Gastroesophageal sphincter (tissue), 4 donors: Measurements from ENCODE around the gene AP3D1. TPM values are rescaled to one million over a fixed set of nuclear protein-coding genes. Genes with fewer than 3 reads are reported as not detected.

Source experiments
- ATAC-seq: fragments of 150-250 bp; one replicate; pipeline ENCODE4 v1.9.1; 2016; ENCODE audit warnings: mild to moderate bottlenecking, moderate library complexity
- H3K27ac ChIP-seq, 4 donors: fragments of 200-600 bp; sonication (generic) in 3 of 4; 1 replicate in 3 of 4; 2 replicates in 1 of 4; pipeline ENCODE4 v1.5.1; 2016 to 2019
- H3K27me3 ChIP-seq: fragments of 200-600 bp; sonication (generic); one replicate; pipeline ENCODE4 v1.5.1; 2019
- H3K36me3 ChIP-seq, 2 donors: fragments of 200-600 bp; sonication (generic); one replicate each; pipeline ENCODE4 v1.5.1; 2019; ENCODE audit warnings: control low read depth in 1 of 2
- H3K4me1 ChIP-seq, 3 donors: fragments of 200-600 bp; sonication (generic); 1 replicate in 2 of 3; 2 replicates in 1 of 3; pipeline ENCODE4 v1.5.1; 2016 to 2019; ENCODE audit warnings: control low read depth in 2 of 3
- H3K4me3 ChIP-seq, 2 donors: fragments of 200-600 bp; sonication (generic); one replicate each; pipeline ENCODE4 v1.5.1; 2019; ENCODE audit warnings: mild to moderate bottlenecking in 1 of 2, moderate library complexity in 1 of 2
- H3K9me3 ChIP-seq, 3 donors: fragments of 200-600 bp; sonication (generic); one replicate each; pipeline ENCODE4 v1.5.1; 2017 to 2019; ENCODE audit warnings: control low read depth in 2 of 3
- EP300 ChIP-seq: sonication (generic); formaldehyde crosslinking; IDR thresholded peaks from one replicate; pipeline ENCODE4 v1.6.1; 2017; ENCODE audit warnings: antibody characterized with exemption, mild to moderate bottlenecking
- POLR2A ChIP-seq, 2 donors: fragments of 450-650 bp; IDR thresholded peaks; one replicate each; pipeline ENCODE4 v1.6.1; 2017; ENCODE audit warnings: antibody characterized with exemption in 2 of 2, mild to moderate bottlenecking in 2 of 2, moderate library complexity in 1 of 2
- POLR2AphosphoS5 ChIP-seq: sonication (generic); formaldehyde crosslinking; IDR thresholded peaks from one replicate; pipeline ENCODE4 v1.6.1; 2017; ENCODE audit warnings: antibody characterized with exemption
- WGBS, 2 donors: methylation state at CpG; one replicate each; pipeline ENCODE4 v1.1.5; 2018; ENCODE audit warnings: low coverage in 1 of 2; 5-methylcytosine and 5-hydroxymethylcytosine counted together
- total RNA-seq, 4 donors: library from RNA; depleted of rRNA; stranded (reverse); fragments of >200 nt; gene quantifications; one replicate each; pipeline ENCODE4 v1.1.0, GENCODE V29; 2016
- TF ChIP-seq, protein P1 (sequence below), 4 experiments: fragments of 200-600 bp in 2 of 4; fragments of 450-650 bp in 2 of 4; sonication (generic) in 1 of 4; IDR thresholded peaks; one replicate each; pipeline ENCODE4 v1.5.1; 2017 to 2019; ENCODE audit warnings: antibody characterized with exemption in 4 of 4, mild to moderate bottlenecking in 2 of 4, moderate library complexity in 2 of 4

Gene AP3D1
- total RNA-seq, 4 donors from 2014 or later = 69.9 to 132 (median 73.8) TPM

DNA sequence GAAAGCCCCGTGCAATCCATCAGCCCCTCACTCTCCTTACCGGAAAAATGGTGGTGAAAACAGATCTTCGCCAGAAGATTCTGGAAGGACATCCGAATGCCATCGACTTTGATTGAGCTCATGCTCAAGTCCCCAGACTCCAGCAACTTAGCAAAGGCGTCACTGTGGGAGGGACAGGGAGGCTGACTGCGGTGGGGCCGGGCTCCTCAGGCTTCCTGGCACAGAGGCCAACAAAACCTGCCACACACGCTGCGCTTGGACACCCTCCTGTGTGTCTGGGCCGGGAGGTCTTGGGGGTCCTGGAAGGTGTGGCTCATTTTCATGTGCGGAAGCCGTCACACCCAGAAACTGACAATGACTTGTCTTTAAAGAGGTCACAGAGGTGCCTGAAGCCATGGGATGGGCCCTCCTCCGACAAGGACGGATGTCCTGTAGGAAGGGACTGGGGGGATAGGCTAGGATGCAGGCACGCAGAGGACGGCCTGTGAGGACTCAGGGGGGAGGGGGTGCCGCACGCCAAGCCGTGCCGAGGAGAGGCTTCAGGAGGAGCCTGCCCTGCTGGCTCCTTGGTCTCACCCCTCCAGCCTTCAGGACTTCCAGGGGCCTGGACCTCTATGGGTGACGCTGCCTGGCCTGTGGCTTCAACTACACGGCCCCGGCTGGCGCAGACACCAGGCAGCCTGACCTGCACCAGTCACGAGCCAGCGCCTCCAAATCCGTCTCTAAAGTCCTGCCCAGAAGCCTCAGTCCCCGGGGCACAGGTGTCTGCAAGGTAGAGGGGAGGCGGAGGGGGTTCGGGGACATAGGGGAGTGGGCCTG, 42.1 kb downstream of the AP3D1 start:
- ATAC-seq = no peak
- no peak overlapping the region for H3K27ac ChIP-seq
- peaks cover 0 to 96% of the 10 kb centered on the region in 2 donors for H3K36me3 ChIP-seq
- H3K4me3 ChIP-seq = no peak overlapping the region
- peaks cover 0 to 10% (median 0%) of the 10 kb centered on the region in 3 donors for H3K9me3 ChIP-seq
- TF ChIP-seq POLR2AphosphoS5 (no peak), POLR2A (IDR thresholded peaks at IDR 0.05) (no peak), EP300 (no peak)
- TF ChIP-seq, protein P1, sequence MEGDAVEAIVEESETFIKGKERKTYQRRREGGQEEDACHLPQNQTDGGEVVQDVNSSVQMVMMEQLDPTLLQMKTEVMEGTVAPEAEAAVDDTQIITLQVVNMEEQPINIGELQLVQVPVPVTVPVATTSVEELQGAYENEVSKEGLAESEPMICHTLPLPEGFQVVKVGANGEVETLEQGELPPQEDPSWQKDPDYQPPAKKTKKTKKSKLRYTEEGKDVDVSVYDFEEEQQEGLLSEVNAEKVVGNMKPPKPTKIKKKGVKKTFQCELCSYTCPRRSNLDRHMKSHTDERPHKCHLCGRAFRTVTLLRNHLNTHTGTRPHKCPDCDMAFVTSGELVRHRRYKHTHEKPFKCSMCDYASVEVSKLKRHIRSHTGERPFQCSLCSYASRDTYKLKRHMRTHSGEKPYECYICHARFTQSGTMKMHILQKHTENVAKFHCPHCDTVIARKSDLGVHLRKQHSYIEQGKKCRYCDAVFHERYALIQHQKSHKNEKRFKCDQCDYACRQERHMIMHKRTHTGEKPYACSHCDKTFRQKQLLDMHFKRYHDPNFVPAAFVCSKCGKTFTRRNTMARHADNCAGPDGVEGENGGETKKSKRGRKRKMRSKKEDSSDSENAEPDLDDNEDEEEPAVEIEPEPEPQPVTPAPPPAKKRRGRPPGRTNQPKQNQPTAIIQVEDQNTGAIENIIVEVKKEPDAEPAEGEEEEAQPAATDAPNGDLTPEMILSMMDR (IDR thresholded peaks at IDR 0.05) = no peak
- 76 to 80% methylated on average over 6 to 13 of the region's 31 CpGs for WGBS, 2 donors
- no peaks in the 10 kb centered on the region for H3K4me1 ChIP-seq
- H3K27me3 ChIP-seq = no peaks in the 10 kb centered on the region

DNA sequence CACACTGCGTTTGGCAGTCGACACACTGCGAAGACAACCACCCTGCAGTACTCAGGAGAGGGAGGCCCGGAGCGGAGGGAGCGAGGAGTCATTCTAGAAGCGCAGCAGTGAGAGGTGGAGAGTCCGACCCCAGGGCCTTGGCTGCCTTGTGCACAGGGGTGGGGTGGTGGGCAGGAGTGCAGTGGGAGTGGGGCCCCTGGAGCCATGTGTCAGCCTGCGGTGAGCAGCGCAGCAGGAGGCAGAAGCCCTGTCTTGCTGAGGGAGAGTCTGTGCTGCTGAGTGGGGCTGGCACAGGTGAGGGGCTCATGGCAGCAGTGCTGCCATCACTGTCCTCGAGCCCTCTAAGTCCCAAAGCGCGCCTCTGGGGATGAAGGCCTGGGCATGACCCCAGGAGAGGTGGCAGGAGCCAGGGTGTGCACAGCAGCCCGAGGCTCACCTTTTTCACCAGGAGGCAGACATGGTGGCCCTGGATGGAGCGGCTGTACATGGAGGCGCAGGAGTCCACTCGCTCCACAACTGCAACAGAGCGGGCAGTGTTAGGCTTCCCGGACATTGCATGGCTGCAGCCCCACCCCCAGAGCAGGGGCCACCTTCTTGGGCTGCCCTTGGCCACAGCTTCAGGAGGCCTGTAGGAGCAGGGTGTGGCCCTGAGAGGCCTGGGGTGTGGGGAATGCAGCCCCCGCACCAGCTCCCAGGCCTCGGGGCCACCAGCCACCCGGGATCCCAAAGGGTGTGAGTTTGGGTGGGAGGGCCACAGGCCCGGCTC, 42.9 kb downstream of the AP3D1 start:
- TF ChIP-seq, protein P1 (IDR thresholded peaks at IDR 0.05) = no peak
- no peak for TF ChIP-seq POLR2A (IDR thresholded peaks at IDR 0.05)
- TF ChIP-seq POLR2AphosphoS5 = no peak
- TF ChIP-seq EP300 = no peak
- Histone ChIP-seq H3K4me3 (no peak overlapping the region), H3K27me3 (no peaks in the 10 kb centered on the region), H3K27ac (no peak overlapping the region), H3K4me1 (no peaks in the 10 kb centered on the region), H3K36me3 (peaks cover 0 to 90% of the 10 kb centered on the region in 2 donors), H3K9me3 (peaks cover 0 to 10% (median 0%) of the 10 kb centered on the region in 3 donors)
- WGBS, 2 donors = 87 to 92% methylated on average over 4 to 12 of the region's 23 CpGs
- ATAC-seq = no peak

GRCh38 chr19:2103045-2103707, 48.2 kb downstream of the AP3D1 start:
- no peak overlapping the region for H3K27ac ChIP-seq
- peaks cover 0 to 84% of the 10 kb centered on the region in 2 donors for H3K36me3 ChIP-seq
- TF ChIP-seq POLR2AphosphoS5 (no peak), POLR2A (IDR thresholded peaks at IDR 0.05) (no peak), EP300 (no peak)
- TF ChIP-seq, protein P1 (IDR thresholded peaks at IDR 0.05) = no peak
- no peaks in the 10 kb centered on the region for H3K27me3 ChIP-seq
- no peak overlapping the region for H3K4me3 ChIP-seq
- ATAC-seq = no peak
- peaks cover 0 to 5% (median 0%) of the 10 kb centered on the region in 3 donors for H3K4me1 ChIP-seq
- WGBS, 2 donors = 82 to 83% methylated on average over 6 to 8 of the region's 20 CpGs
- H3K9me3 ChIP-seq = peaks cover 0 to 10% (median 0%) of the 10 kb centered on the region in 3 donors

- Histone ChIP-seq H3K27ac (no peak overlapping the region), H3K4me3 (no peak overlapping the region), H3K4me1 (peaks cover 0 to 19% (median 9%) of the 10 kb centered on the region in 3 donors), H3K9me3 (peaks cover 0 to 10% (median 0%) of the 10 kb centered on the region in 3 donors), H3K27me3 (no peaks in the 10 kb centered on the region), H3K36me3 (peaks cover 0 to 69% of the 10 kb centered on the region in 2 donors)
- no peak for ATAC-seq
- no peak for TF ChIP-seq POLR2AphosphoS5
- TF ChIP-seq POLR2A (IDR thresholded peaks at IDR 0.05) = no peak
- TF ChIP-seq, protein P1 (IDR thresholded peaks at IDR 0.05) = no peak
- TF ChIP-seq EP300 = no peak
- 70 to 84% methylated on average over 5 to 19 of the region's 45 CpGs for WGBS, 2 donors
Observed at GRCh38 chr19:2101417-2102335, 49.7 kb downstream of the AP3D1 start.
